Stimulated activated CD4-positive, alpha-beta T cell treated with anti-CD3 and anti-CD28 coated beads, TNF-alpha, amount 100 ng/mL, for 4 hours (primary cell): ENCODE measurements around the gene ATP9B.

Experiments
- DNase-seq, 3 experiments: peaks; one replicate each; pipeline ENCODE4 v3.0.0-alpha.2; 2020; ENCODE audit warnings: low read depth in 3 of 3

ATP9B gene

DNA sequence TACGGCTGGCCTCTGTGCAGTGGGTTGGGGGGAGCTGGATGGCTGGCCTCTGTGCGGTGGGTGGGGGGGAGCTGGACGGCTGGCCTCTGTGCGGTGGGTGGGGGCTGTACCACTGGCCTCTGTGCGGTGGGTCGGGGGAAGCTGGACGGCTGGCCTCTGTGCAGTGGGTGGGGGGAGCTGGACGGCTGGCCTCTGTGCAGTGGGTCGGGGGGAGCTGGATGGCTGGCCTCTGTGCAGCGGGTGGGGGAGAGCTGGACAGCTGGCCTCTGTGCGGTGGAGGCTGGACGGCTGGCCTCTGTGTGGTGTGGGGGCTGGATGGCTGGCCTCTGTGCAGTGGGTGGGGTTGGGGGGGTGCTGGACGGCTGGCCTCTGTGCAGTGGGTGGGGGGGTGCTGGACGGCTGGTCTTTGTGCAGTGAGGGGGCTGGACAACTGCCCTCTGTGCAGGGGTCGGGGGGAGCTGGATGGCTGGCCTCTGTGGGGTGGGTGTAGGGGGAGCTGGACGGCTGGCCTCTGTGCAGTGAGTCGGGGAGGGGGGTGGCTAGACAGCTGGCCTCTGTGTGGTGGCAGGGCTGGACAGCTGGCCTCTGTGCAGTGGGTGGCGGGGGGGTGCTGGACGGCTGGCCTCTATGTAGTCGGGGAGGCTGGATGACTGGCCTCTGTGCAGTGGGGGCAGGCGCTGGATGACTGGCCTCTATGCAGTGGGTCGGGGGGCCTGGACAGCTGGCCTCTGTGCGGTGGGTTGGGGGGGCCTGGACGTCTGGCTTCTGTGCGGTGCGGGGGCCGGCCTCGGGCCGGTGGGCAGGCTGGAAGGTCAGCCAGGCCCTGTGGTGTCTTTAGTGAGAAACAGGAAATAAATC is 358.4 kb downstream of the ATP9B start:
- DNase-seq = no peak
